Right atrium auricular region (tissue), 2 donors: ENCODE data around the gene TCFL5. TPM values are rescaled to one million over a fixed set of nuclear protein-coding genes. Genes with fewer than 3 reads are reported as not detected.

Experiments
- DNase-seq: peaks from one replicate; pipeline ENCODE4 v3.0.0-alpha.2; 2019; ENCODE audit warnings: low spot score
- H3K27ac ChIP-seq, 2 donors: fragments of 200-600 bp; sonication (generic); 1 replicate in 1 of 2; 2 replicates in 1 of 2; pipeline ENCODE4 v1.5.1; 2016 to 2019
- H3K27me3 ChIP-seq, 2 donors: fragments of 200-600 bp; sonication (generic); one replicate each; pipeline versions ENCODE4 v1.5.1 to v1.6.0; 2017 to 2019
- H3K36me3 ChIP-seq: fragments of 200-600 bp; sonication (generic); one replicate; pipeline ENCODE4 v1.5.1; 2016
- H3K4me1 ChIP-seq, 2 donors: fragments of 200-600 bp; sonication (generic); one replicate each; pipeline versions ENCODE4 v1.5.1 to v1.6.0; 2017 to 2019
- H3K4me3 ChIP-seq, 2 donors: fragments of 200-600 bp; sonication (generic); 1 replicate in 1 of 2; 2 replicates in 1 of 2; pipeline ENCODE4 v1.5.1; 2017 to 2019; ENCODE audit warnings: mild to moderate bottlenecking in 1 of 2, moderate library complexity in 1 of 2
- H3K9me3 ChIP-seq, 2 donors: fragments of 200-600 bp; sonication (generic); one replicate each; pipeline ENCODE4 v1.5.1; 2019
- CTCF ChIP-seq, 2 donors: fragments of 200-600 bp; sonication (generic); IDR thresholded peaks; one replicate each; pipeline ENCODE4 v1.5.1; 2019; ENCODE audit warnings: antibody characterized with exemption in 2 of 2
- total RNA-seq, 2 donors: library from RNA; depleted of rRNA; stranded (reverse); fragments of >200 nt; gene quantifications; one replicate each; pipeline ENCODE4 v1.1.0, GENCODE V29; 2016

The TCFL5 gene
- total RNA-seq, 2 donors from 2014 or later = 4.8 to 6.4 TPM

DNA sequence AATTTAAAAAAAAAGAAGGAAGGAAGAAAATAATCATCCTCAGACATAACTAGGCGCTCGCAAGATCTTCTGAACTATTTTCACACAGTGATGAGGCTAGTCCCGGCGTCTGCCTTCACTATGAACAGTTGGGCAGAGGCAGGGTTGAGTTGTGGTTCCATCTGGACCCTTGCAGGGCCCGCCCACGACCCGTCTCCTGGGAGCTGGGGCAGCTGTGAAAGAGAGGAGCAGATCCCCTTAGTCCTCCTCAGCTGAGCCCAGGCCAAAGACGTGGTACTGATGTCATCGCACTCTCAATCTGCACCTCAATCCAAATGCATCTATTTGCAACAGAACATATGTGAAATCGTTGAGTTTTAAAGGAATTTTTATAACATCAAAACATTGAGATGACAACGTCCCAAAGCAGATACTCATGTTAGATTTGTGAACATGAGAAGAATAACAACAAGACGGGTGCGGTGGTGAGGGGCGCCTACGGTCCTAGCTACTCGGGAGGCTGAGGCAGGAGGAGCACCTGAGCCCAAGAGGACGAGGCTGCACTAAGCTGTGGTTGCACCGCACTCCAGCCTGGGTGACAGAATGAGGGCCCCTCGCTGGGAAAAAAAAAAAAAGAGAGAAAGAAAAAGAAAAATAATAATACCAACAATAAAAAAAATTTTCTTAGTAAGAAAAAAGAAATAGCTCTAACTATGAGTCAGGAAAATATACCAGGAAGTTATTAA, 15.3 kb downstream of the TCFL5 start:
- H3K4me3 ChIP-seq = no peak overlapping the region
- no peaks in the 10 kb centered on the region for H3K27me3 ChIP-seq
- H3K36me3 ChIP-seq = no peaks in the 10 kb centered on the region
- no peak for DNase-seq
- no peak for TF ChIP-seq CTCF (IDR thresholded peaks at IDR 0.05)
- H3K4me1 ChIP-seq = no peaks in the 10 kb centered on the region
- H3K27ac ChIP-seq = no peak overlapping the region
- no peaks in the 10 kb centered on the region for H3K9me3 ChIP-seq

DNA sequence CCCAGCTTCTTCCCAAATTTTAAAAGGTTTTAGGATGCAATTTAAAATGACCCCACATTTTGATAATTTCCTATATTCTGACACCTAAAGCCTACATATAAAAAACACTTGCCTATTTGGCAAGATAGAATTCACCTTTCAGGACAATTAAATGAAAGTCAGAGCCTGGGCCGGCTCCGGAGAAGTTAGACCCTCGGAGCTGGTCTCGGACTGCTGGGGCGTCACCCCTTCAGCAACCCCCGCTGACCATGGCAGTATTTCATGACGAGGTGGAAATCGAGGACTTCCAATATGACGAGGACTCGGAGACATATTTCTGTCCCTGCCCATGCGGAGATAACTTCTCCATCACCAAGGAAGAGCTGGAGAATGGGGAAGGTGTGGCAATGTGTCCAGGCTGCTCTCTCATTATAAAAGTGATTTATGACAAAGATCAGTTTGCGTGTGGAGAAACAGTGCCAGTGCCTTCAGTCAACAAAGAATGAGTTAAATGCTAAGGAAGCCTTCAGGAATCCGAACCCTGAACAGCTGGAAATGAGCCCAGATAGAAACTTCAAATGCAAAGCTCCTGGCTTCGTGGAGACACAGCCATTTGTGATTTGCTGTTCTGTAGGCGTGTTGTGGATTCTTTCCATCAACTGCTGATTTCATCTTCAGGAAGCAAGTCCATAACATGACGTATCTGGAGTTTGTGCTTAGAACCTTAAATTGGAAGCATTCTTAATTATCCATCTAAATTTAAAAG, 16.0 kb downstream of the TCFL5 start:
- no peak for TF ChIP-seq CTCF (IDR thresholded peaks at IDR 0.05)
- Histone ChIP-seq H3K9me3 (no peaks in the 10 kb centered on the region), H3K4me1 (no peaks in the 10 kb centered on the region), H3K27me3 (no peaks in the 10 kb centered on the region), H3K4me3 (no peak overlapping the region), H3K27ac (no peak overlapping the region), H3K36me3 (no peaks in the 10 kb centered on the region)
- no peak for DNase-seq

- no peaks in the 10 kb centered on the region for H3K4me1 ChIP-seq
- no peak for DNase-seq
Observed at GRCh38 chr20:62844182-62844581, 17.4 kb downstream of the TCFL5 start.

DNA sequence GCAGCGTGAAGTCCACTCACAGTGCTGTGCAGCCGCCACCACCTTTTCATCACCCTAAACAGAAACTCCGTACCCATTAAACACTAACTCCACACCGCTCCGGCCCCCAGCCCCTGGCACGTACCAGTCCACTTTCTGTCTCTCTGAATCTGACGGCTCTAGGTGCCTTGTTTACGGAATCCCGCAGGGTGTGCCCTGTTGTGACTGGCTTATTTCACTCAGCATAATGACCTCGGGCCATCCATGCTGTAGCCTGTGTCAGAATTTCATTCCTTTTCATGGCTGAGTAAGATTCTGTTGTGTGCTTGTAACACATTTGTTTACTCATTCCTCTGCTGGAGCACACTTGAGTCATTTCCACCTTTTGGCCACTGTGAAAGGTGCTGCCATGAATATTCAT, 18.0 kb downstream of the TCFL5 start:
- Histone ChIP-seq H3K4me3 (no peak overlapping the region), H3K27me3 (no peaks in the 10 kb centered on the region), H3K27ac (no peak overlapping the region), H3K9me3 (no peaks in the 10 kb centered on the region), H3K4me1 (no peaks in the 10 kb centered on the region), H3K36me3 (no peaks in the 10 kb centered on the region)
- TF ChIP-seq CTCF (IDR thresholded peaks at IDR 0.05) = no peak
- DNase-seq = no peak

More at GRCh38 chr20:62844182-62844581, 17.4 kb downstream of the TCFL5 start:
- Histone ChIP-seq H3K36me3 (no peaks in the 10 kb centered on the region), H3K9me3 (no peaks in the 10 kb centered on the region), H3K27me3 (no peaks in the 10 kb centered on the region), H3K4me3 (no peak overlapping the region), H3K27ac (no peak overlapping the region)
- TF ChIP-seq CTCF (IDR thresholded peaks at IDR 0.05) = no peak

DNA sequence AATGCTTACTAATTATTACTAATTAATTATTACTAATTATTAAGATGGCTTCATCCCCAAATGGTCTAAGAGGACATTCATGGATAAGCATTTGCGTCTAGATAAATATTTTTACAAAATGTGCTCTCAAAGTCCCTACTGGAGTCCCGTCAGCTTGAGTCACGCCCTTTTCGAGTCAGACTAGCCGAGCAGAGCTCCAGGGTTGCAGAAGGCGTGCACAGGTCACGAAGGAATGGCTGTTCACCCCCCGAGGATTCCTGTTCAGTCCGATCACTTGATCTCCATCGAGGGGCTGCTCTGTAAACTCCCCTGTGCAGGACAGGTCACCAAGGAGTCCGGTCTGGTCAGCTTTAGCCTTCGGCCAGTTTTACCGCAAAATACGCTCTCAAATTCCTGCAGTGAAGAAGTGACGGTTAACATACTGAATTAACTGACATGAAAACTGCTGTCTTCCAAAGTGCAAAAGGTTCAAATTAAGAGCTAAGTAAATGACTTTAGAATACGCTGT, 19.9 kb downstream of the TCFL5 start:
- no peaks in the 10 kb centered on the region for H3K9me3 ChIP-seq
- H3K27ac ChIP-seq = no peak overlapping the region
- no peak for DNase-seq
- TF ChIP-seq CTCF (IDR thresholded peaks at IDR 0.05) = no peak
- no peaks in the 10 kb centered on the region for H3K4me1 ChIP-seq
- H3K36me3 ChIP-seq = no peaks in the 10 kb centered on the region
- H3K4me3 ChIP-seq = no peak overlapping the region
- no peaks in the 10 kb centered on the region for H3K27me3 ChIP-seq
